GM19463 (cell line): ENCODE results near the gene B3GALT5.

Experiments used
- ATAC-seq: cut with Tn5 transposase; IDR thresholded peaks from one replicate; pipeline ENCODE4 v1.9.1; 2021; ENCODE audit warnings: mild to moderate bottlenecking, moderate library complexity; ENCODE audit not compliant: unreplicated experiment

The B3GALT5 gene

GRCh38 chr21:39641827-39642450 lies 29.2 kb downstream of the B3GALT5 start:
- ATAC-seq: no peak

GRCh38 chr21:39644062-39644560 lies 31.4 kb downstream of the B3GALT5 start:
- ATAC-seq: no peak

GRCh38 chr21:39645331-39645730 lies 32.6 kb downstream of the B3GALT5 start:
- no peak for ATAC-seq

- ATAC-seq: no peak
These were observed 34.7 kb downstream of the B3GALT5 start for GRCh38 chr21:39647476-39647875.

- ATAC-seq: no peak
These were observed 36.1 kb downstream of the B3GALT5 start for GRCh38 chr21:39648879-39649278.

- no peak for ATAC-seq
These were observed 36.8 kb downstream of the B3GALT5 start for GRCh38 chr21:39649526-39649925.

GRCh38 chr21:39650306-39650705 lies 37.6 kb downstream of the B3GALT5 start:
- ATAC-seq: no peak

- no peak for ATAC-seq
These were observed 38.1 kb downstream of the B3GALT5 start for GRCh38 chr21:39650801-39651200.

GRCh38 chr21:39651206-39651605 lies 38.5 kb downstream of the B3GALT5 start:
- no peak for ATAC-seq

GRCh38 chr21:39654951-39655350 lies 42.2 kb downstream of the B3GALT5 start:
- ATAC-seq: no peak

GRCh38 chr21:39655589-39655988 lies 42.8 kb downstream of the B3GALT5 start:
- no peak for ATAC-seq

- no peak for ATAC-seq
These were observed 43.5 kb downstream of the B3GALT5 start for GRCh38 chr21:39656209-39656608.

- ATAC-seq: no peak
These were observed 44.5 kb downstream of the B3GALT5 start for GRCh38 chr21:39657091-39657689.

- no peak for ATAC-seq
These were observed 45.3 kb downstream of the B3GALT5 start for GRCh38 chr21:39658066-39658465.

- ATAC-seq: no peak
These were observed 46.5 kb downstream of the B3GALT5 start for GRCh38 chr21:39659070-39659815.

GRCh38 chr21:39660191-39660980 lies 47.6 kb downstream of the B3GALT5 start:
- ATAC-seq: no peak

GRCh38 chr21:39661121-39661520 lies 48.4 kb downstream of the B3GALT5 start:
- no peak for ATAC-seq

- ATAC-seq: no peak
These were observed 49.0 kb downstream of the B3GALT5 start for GRCh38 chr21:39661740-39662139.

- ATAC-seq: no peak
These were observed 49.7 kb downstream of the B3GALT5 start for GRCh38 chr21:39662411-39662953.

- no peak for ATAC-seq
These were observed 50.3 kb downstream of the B3GALT5 start for GRCh38 chr21:39663066-39663465.
